Upper lobe of left lung (tissue), 6 donors: ENCODE data around the gene USP32. TPM values are rescaled to one million over a fixed set of nuclear protein-coding genes. Genes with fewer than 3 reads are reported as not detected.
A peak's percentile ranks its signal among the peaks of the same experiment; 100 is the strongest.

ENCODE experiments used
- ATAC-seq, 2 donors: fragments of 200-7000 bp; cut with Tn5 transposase; one replicate each; pipeline ENCODE4 v1.9.1; 2022; ENCODE audit warnings: mild to moderate bottlenecking in 2 of 2, moderate library complexity in 2 of 2; ENCODE audit not compliant: low FRiP score in 2 of 2
- DNase-seq, 2 donors: peaks; one replicate each; pipeline ENCODE4 v3.0.0-alpha.2; 2019 to 2020
- H3K27ac ChIP-seq, 4 donors: fragments of 200-600 bp; sonication (generic); one replicate each; pipeline ENCODE4 v1.5.1; 2016 to 2019
- H3K27me3 ChIP-seq, 4 donors: fragments of 200-600 bp; sonication (generic); one replicate each; pipeline ENCODE4 v1.5.1; 2017 to 2019
- H3K36me3 ChIP-seq, 4 donors: fragments of 200-600 bp; sonication (generic); one replicate each; pipeline ENCODE4 v1.5.1; 2016 to 2019
- H3K4me1 ChIP-seq, 4 donors: fragments of 200-600 bp; sonication (generic); one replicate each; pipeline ENCODE4 v1.5.1; 2018 to 2019
- H3K4me3 ChIP-seq, 4 donors: fragments of 200-600 bp; sonication (generic); one replicate each; pipeline ENCODE4 v1.5.1; 2017 to 2019; ENCODE audit warnings: mild to moderate bottlenecking in 2 of 4, moderate library complexity in 1 of 4
- H3K9me3 ChIP-seq, 4 donors: fragments of 200-600 bp; sonication (generic); one replicate each; pipeline ENCODE4 v1.5.1; 2018 to 2019
- EP300 ChIP-seq, 4 donors: sonication (generic); formaldehyde crosslinking; IDR thresholded peaks; one replicate each; pipeline ENCODE4 v1.5.1; 2017; ENCODE audit warnings: antibody characterized with exemption in 4 of 4, control low read depth in 2 of 4
- POLR2A ChIP-seq, 4 donors: fragments of 450-650 bp; IDR thresholded peaks; one replicate each; pipeline ENCODE4 v1.5.1; 2016 to 2017; ENCODE audit warnings: antibody characterized with exemption in 4 of 4, mild to moderate bottlenecking in 2 of 4
- POLR2AphosphoS5 ChIP-seq, 2 donors: sonication (generic); formaldehyde crosslinking; IDR thresholded peaks; one replicate each; pipeline ENCODE4 v1.5.1; 2017; ENCODE audit warnings: antibody characterized with exemption in 2 of 2
- WGBS, 2 donors: methylation state at CpG; one replicate each; pipeline ENCODE4 v1.1.5; 2017 to 2018; 5-methylcytosine and 5-hydroxymethylcytosine counted together
- total RNA-seq, 6 donors: library from RNA; depleted of rRNA in 4 of 6; stranded (reverse); fragments of >200 nt in 4 of 6; gene quantifications; one replicate each; pipeline versions ENCODE4 v1.1.0 to v1.2.1, GENCODE V29; 2016 to 2021
- TF ChIP-seq, protein P1 (sequence below), 6 experiments: fragments of 450-650 bp in 4 of 6; fragments of 200-600 bp in 2 of 6; sonication (generic) in 2 of 6; IDR thresholded peaks; one replicate each; pipeline ENCODE4 v1.5.1; 2016 to 2019; ENCODE audit warnings: antibody characterized with exemption in 6 of 6
- donor health status: DM: no; HTN: no; CAD: no; lungs with moderate emphysema.
- donor health status: DM: no; HTN: yes; CAD: no; lungs with severe emphysema.

USP32 gene, protein sequence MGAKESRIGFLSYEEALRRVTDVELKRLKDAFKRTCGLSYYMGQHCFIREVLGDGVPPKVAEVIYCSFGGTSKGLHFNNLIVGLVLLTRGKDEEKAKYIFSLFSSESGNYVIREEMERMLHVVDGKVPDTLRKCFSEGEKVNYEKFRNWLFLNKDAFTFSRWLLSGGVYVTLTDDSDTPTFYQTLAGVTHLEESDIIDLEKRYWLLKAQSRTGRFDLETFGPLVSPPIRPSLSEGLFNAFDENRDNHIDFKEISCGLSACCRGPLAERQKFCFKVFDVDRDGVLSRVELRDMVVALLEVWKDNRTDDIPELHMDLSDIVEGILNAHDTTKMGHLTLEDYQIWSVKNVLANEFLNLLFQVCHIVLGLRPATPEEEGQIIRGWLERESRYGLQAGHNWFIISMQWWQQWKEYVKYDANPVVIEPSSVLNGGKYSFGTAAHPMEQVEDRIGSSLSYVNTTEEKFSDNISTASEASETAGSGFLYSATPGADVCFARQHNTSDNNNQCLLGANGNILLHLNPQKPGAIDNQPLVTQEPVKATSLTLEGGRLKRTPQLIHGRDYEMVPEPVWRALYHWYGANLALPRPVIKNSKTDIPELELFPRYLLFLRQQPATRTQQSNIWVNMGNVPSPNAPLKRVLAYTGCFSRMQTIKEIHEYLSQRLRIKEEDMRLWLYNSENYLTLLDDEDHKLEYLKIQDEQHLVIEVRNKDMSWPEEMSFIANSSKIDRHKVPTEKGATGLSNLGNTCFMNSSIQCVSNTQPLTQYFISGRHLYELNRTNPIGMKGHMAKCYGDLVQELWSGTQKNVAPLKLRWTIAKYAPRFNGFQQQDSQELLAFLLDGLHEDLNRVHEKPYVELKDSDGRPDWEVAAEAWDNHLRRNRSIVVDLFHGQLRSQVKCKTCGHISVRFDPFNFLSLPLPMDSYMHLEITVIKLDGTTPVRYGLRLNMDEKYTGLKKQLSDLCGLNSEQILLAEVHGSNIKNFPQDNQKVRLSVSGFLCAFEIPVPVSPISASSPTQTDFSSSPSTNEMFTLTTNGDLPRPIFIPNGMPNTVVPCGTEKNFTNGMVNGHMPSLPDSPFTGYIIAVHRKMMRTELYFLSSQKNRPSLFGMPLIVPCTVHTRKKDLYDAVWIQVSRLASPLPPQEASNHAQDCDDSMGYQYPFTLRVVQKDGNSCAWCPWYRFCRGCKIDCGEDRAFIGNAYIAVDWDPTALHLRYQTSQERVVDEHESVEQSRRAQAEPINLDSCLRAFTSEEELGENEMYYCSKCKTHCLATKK (N-terminal part only)
- total RNA-seq, result 100 to 1,000 TPM in 2 of 6 donors, 10 to 100 TPM in 4; 69.5 to 115 (median 86.3) TPM

DNA sequence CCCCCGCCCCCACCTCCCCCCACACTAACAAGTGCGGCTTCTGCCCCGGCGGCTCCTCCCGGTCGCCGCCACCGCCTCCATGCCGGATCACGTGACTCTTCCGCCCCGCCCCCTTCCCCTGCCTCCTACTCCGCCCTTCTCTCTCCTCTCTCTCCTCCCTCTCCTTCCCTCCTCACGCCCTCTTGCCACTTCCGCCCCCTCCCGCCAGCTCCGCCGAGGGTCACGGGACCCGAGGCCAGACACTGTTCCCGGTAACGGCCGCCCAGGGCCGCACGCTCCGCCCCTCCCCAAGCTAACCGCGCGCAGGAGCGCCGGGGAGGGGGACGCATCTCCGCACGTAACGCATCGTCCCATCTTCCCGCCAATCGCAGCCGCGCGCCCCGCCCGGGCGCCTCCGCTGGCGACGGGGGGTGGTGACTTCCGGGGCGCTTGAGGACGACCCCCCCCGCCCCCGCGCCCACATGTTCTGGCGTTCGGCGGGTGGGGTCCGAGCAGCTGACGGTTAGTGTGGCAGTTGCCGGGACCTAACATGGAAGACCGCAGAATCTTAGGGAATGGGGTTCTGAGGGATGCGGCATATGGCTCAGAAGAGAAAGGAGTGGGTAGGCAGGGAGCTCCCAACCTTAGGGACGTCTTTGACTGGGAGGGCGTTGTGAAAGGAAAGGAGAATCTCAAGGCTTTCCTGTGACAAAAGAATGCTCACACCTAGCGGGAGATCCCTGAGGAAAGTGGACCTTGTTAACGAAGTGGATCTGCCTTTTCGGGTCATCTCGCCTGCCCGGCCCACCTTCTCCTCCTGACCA, at the start of gene USP32:
Gene USP32 (minus strand): TSS at position 92 of the 803 bp plus-strand sequence. CDS start 194 bp downstream, outside the sequence.
- H3K36me3 ChIP-seq, result no peaks in the 10 kb centered on the region
- peak within 1 kb of the TSS; percentile 94 to 98 (median 96) for H3K27ac ChIP-seq
- peaks cover 34 to 52% (median 37%) of the 10 kb centered on the region in 4 donors for H3K4me1 ChIP-seq
- no peaks in the 10 kb centered on the region for H3K27me3 ChIP-seq
- peak within 1 kb of the TSS; percentile 70 to 95 (median 83) for H3K4me3 ChIP-seq
- no peaks in the 10 kb centered on the region for H3K9me3 ChIP-seq
- 0 to 1% methylated on average over 21 to 34 of the region's 68 CpGs for WGBS, 2 donors
- peak; percentile 97 to 99 for ATAC-seq
- peak; percentile 98 to 100 for DNase-seq
- TF ChIP-seq EP300 (IDR thresholded peaks at IDR 0.05) (peak in 2 of 4 donors; percentile 71 to 90), POLR2A (IDR thresholded peaks at IDR 0.05) (peak in 3 of 4 donors; percentile 34 to 82 (median 70)), POLR2AphosphoS5 (IDR thresholded peaks at IDR 0.05) (peak; percentile 87 to 93)
- TF ChIP-seq, protein P1, sequence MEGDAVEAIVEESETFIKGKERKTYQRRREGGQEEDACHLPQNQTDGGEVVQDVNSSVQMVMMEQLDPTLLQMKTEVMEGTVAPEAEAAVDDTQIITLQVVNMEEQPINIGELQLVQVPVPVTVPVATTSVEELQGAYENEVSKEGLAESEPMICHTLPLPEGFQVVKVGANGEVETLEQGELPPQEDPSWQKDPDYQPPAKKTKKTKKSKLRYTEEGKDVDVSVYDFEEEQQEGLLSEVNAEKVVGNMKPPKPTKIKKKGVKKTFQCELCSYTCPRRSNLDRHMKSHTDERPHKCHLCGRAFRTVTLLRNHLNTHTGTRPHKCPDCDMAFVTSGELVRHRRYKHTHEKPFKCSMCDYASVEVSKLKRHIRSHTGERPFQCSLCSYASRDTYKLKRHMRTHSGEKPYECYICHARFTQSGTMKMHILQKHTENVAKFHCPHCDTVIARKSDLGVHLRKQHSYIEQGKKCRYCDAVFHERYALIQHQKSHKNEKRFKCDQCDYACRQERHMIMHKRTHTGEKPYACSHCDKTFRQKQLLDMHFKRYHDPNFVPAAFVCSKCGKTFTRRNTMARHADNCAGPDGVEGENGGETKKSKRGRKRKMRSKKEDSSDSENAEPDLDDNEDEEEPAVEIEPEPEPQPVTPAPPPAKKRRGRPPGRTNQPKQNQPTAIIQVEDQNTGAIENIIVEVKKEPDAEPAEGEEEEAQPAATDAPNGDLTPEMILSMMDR (IDR thresholded peaks at IDR 0.05), result peak in 4 of 6 experiments; percentile 41 to 65 (median 52)

DNA sequence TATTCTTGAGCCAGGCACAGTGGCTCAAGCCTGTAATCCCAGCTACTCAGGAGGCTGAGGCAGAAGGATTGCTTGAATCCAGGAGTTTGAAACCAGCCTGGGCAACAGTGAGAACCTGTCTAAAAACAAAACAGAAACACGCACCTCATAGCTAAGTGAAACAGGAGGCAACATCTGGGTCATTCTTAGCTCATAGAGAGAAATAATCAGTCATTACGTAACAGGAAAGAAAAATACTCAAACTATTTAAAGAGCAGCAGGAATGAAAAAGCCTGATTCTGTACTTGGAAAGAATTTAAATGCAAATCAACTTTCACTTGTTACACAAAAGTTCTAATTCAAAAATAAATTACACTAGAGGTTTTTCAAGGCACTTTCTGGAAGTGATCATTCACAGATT, 47.6 kb upstream of the USP32 start:
- peaks cover 0 to 9% (median 0%) of the 10 kb centered on the region in 4 donors for H3K4me1 ChIP-seq
- no peak overlapping the region for H3K27ac ChIP-seq
- WGBS, 2 donors, result 25 to 27% methylated on average over 2 of the region's 2 CpGs
- H3K4me3 ChIP-seq, result no peak overlapping the region
- H3K27me3 ChIP-seq, result no peaks in the 10 kb centered on the region
- TF ChIP-seq, protein P1 (IDR thresholded peaks at IDR 0.05), result no peak
- DNase-seq (no peak), ATAC-seq (no peak)
- H3K36me3 ChIP-seq, result peaks cover 0 to under 1% (median 0%) of the 10 kb centered on the region in 4 donors
- no peaks in the 10 kb centered on the region for H3K9me3 ChIP-seq

DNA sequence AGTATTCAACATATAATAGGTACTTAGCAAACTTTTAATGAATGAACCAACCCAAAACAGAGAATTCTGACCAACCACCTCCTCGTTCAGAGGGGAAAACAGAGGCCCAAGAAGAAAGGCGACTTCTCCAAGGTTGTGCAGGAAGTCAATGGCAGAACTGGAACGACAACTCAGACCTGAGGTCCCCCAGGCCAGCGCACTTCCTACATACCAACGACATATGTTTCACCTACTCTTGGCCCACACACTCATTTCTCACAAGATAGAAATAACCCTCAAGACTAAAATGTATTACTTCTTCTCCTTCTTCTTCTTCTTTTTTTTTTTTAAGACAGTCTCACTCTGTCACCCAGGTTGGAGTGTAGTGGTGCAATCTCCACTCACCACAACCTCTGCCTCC, 44.7 kb upstream of the USP32 start:
- no peak overlapping the region for H3K27ac ChIP-seq
- H3K4me1 ChIP-seq, result peaks cover 0 to 9% (median 0%) of the 10 kb centered on the region in 4 donors
- H3K27me3 ChIP-seq, result no peaks in the 10 kb centered on the region
- TF ChIP-seq EP300 (IDR thresholded peaks at IDR 0.05) (no peak), POLR2A (IDR thresholded peaks at IDR 0.05) (no peak), POLR2AphosphoS5 (IDR thresholded peaks at IDR 0.05) (no peak)
- TF ChIP-seq, protein P1 (IDR thresholded peaks at IDR 0.05), result no peak
- H3K36me3 ChIP-seq, result no peaks in the 10 kb centered on the region
- no peaks in the 10 kb centered on the region for H3K9me3 ChIP-seq
- DNase-seq (no peak), ATAC-seq (no peak)
- WGBS, 2 donors, result 53 to 56% methylated on average over 5 of the region's 5 CpGs
- H3K4me3 ChIP-seq, result no peak overlapping the region
